Raji (cell line): ENCODE measurements around the gene IFIT1B.

Experiments
- POLR2A ChIP-seq: IDR thresholded peaks from 2 replicates; pipeline ENCODE4 v1.6.1; 2011; ENCODE audit warnings: low read depth, low read length, control low read depth; ENCODE audit not compliant: insufficient read depth

IFIT1B gene

DNA sequence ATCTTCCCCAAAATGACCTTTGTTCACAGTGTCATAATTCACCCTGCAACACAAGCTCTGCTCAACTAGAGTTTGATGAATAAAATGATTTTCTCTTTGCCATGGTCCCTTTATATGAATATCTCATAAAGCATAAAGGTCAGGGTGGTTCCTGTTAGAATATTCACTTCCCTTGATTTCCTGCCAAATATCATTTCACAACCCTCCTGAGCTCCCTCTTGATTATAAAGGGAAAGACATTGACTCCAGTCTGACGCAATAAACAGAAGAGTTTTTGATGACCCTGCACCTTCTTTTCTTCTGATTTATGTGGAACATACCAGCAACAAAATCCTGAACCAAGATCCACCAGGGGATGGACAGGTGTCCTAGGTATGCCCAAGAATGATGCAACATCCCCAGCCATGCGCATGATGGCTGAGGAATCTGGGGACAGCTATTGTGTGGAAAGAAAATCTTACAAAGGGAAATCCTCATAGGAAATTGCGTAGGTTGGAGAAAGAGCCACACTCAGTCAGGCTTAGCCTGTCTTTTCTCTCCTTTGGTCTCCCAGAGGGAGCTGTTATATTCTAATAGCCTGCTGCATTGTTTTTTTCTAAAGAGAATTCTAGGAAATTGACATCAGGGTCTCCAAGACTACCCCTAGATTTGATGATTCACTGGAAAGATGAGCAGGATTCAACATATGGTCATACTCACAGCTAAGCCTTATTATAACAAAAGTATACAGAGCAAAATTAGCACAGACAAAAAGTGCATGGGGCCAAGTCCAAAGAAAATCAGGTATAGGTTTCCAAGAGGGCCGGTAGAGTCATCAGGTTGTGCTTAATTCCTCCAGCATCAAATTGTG, 31.2 kb upstream of the IFIT1B start:
- TF ChIP-seq POLR2A, result no peak

GRCh38 chr10:89347701-89348457, 30.0 kb upstream of the IFIT1B start:
- no peak for TF ChIP-seq POLR2A

DNA sequence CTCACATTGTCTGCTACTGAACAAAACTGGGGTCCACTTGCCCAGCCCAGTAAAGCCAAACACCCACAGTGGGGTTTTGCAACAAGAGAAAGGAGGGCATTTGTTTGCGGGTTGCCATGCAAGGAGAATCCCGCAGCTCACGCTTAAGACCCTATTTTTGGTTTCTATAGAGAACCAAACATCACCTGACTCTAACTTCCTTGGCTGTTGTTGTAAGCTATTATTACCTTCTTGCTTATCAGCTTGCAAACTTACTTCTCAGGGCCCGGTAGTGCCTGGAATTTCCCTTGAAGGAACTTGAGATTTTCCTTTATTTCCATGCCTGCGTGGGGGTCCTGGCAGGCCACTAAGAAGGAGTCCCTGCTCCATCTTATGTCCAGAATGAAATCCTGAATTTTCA, 29.4 kb upstream of the IFIT1B start:
- no peak for TF ChIP-seq POLR2A

- no peak for TF ChIP-seq POLR2A
These were observed 28.9 kb upstream of the IFIT1B start for GRCh38 chr10:89348975-89349374.

DNA sequence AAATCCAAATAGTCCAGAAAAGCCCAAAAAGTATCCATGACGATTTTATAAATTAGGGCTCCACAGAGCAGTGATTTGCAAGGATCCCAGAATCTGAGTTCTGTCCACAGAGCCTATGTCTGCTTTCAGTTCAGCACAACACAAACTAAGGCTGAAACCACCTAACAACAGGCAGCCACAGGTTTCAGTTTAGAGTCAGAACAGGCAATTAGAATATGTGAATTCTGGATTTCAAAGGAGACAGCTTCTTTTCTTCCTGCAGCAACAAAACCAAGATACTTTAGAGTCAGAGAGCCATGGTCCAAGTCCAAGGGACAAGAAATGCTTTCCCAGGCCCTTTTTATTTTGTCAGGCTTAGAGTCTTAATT, 26.5 kb upstream of the IFIT1B start:
- no peak for TF ChIP-seq POLR2A

DNA sequence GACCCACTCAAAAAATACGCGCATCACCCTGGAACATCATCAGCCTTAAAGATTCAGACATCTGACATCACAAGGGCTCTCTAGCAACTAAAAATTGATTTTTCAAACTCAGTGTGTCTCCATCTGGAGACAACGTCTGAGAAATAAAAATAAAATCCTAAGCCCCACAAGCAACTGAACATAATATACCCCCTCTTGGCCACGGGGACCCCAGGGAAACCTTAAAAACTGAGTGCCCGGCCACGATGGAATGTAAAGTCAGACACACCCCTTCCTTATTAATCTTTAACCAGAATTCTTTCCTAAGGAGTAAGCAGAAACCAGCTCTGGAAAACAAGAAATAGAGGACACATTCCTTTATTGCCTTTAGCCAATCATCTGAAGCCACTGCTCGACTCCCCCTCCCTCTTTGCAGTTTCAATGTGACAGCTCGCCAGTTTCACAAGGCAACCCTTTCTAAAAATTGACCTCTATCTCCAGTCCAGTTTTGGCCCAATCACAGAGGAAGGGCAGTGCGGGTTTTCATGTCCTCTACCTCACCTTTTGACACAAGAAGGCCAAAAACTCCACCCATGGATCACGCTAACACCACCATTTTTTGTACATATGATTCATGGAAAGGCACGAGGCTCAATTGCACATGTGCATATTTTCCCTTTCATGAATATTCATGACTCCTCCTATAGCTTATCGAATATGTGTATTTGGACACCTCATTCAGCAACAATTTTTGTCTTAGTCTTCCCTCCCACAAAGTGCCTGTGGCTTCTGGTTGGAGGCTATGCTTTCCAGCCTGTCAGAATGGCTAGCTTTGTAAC, 25.9 kb upstream of the IFIT1B start:
- TF ChIP-seq POLR2A, result no peak

GRCh38 chr10:89352802-89353201, 25.1 kb upstream of the IFIT1B start:
- no peak for TF ChIP-seq POLR2A

GRCh38 chr10:89355394-89355931, 22.4 kb upstream of the IFIT1B start:
- TF ChIP-seq POLR2A, result no peak

DNA sequence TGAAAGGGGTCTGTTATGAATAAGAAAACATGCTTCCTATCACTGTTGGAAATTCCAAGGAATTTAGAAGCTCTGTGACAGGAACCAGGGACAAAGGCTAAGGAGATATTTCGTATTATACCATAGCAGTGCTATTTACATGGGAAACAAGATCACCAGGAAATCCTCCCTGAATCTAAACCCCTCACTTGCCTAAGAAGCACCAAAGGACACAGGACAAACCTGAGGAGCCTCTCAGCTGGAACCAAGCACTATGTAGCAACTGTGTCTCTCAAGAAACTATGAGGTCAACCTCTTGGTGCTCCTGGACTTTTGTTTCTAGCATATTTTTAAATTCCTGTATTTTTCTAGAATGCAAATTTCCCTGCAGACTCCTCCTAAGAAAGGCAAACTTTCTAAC, 20.8 kb upstream of the IFIT1B start:
- TF ChIP-seq POLR2A, result no peak

GRCh38 chr10:89357975-89358374, 19.9 kb upstream of the IFIT1B start:
- no peak for TF ChIP-seq POLR2A

GRCh38 chr10:89360157-89360556, 17.7 kb upstream of the IFIT1B start:
- TF ChIP-seq POLR2A, result no peak

DNA sequence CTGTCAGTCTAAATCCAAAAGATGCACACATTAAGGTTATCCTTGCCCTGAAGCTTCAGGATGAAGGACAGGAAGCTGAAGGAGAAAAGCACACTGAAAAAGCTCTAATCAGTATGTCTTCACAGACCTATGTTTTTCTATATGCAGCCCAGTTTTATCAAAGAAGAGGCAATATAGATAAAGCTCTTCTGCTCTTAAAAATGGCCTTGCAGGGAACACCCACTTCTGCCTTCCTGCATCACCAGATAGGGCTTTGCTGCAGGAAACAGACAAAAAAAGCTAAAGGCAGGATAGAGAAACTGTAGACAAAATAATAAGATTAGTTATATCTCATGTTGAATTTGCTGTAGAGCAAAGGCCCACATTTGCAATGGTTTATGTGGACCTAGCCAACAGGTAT, 14.9 kb upstream of the IFIT1B start:
- no peak for TF ChIP-seq POLR2A

- TF ChIP-seq POLR2A, result no peak
These were observed 14.0 kb upstream of the IFIT1B start for GRCh38 chr10:89363729-89364442.

- TF ChIP-seq POLR2A, result no peak
These were observed 13.3 kb upstream of the IFIT1B start for GRCh38 chr10:89364531-89364930.

GRCh38 chr10:89367529-89367928, 10.3 kb upstream of the IFIT1B start:
- TF ChIP-seq POLR2A, result no peak
